ENCODE results near the gene TPH2.

TPH2 gene

GRCh38 chr12:71938728-71939385 is at the start of gene TPH2:
Gene TPH2 (plus strand): TSS chr12:71938845. CDS start chr12:71938987, 142 bp downstream.
- DNase-seq (ENCODE audit: low read depth): no peak

GRCh38 chr12:71890475-71890874 is 48.2 kb upstream of the TPH2 start:
- no peak for DNase-seq (ENCODE audit: low read depth)

- DNase-seq (ENCODE audit: low read depth): no peak
Observed at GRCh38 chr12:71892059-71892458, 46.6 kb upstream of the TPH2 start.

- DNase-seq (ENCODE audit: low read depth): no peak
Observed at GRCh38 chr12:71896205-71896882, 42.3 kb upstream of the TPH2 start.

GRCh38 chr12:71900091-71900490 is 38.6 kb upstream of the TPH2 start:
- DNase-seq (ENCODE audit: low read depth): no peak

GRCh38 chr12:71904629-71905028 is 34.0 kb upstream of the TPH2 start:
- DNase-seq (ENCODE audit: low read depth): no peak

- DNase-seq (ENCODE audit: low read depth): no peak
Observed at GRCh38 chr12:71935594-71935993, 3.1 kb upstream of the TPH2 start.

- DNase-seq (ENCODE audit: low read depth): no peak
Observed at GRCh38 chr12:71940068-71940467, 1.4 kb downstream of the TPH2 start.

- DNase-seq (ENCODE audit: low read depth): no peak
Observed at GRCh38 chr12:71941174-71941573, 2.5 kb downstream of the TPH2 start.

- DNase-seq (ENCODE audit: low read depth): no peak
Observed at GRCh38 chr12:71942259-71942658, 3.6 kb downstream of the TPH2 start.

- DNase-seq (ENCODE audit: low read depth): no peak
Observed at GRCh38 chr12:71942703-71943102, 4.1 kb downstream of the TPH2 start.

GRCh38 chr12:71945121-71945520 is 6.5 kb downstream of the TPH2 start:
- no peak for DNase-seq (ENCODE audit: low read depth)

- DNase-seq (ENCODE audit: low read depth): no peak
Observed at GRCh38 chr12:71945883-71946282, 7.2 kb downstream of the TPH2 start.

GRCh38 chr12:71947645-71948105 is 9.0 kb downstream of the TPH2 start:
- no peak for DNase-seq (ENCODE audit: low read depth)

GRCh38 chr12:71948390-71948789 is 9.7 kb downstream of the TPH2 start:
- no peak for DNase-seq (ENCODE audit: low read depth)

- no peak for DNase-seq (ENCODE audit: low read depth)
Observed at GRCh38 chr12:71949646-71950045, 11.0 kb downstream of the TPH2 start.

- DNase-seq (ENCODE audit: low read depth): no peak
Observed at GRCh38 chr12:71950404-71950803, 11.8 kb downstream of the TPH2 start.

- DNase-seq (ENCODE audit: low read depth): no peak
Observed at GRCh38 chr12:71950819-71951218, 12.2 kb downstream of the TPH2 start.

- DNase-seq (ENCODE audit: low read depth): no peak
Observed at GRCh38 chr12:71954083-71954778, 15.6 kb downstream of the TPH2 start.

GRCh38 chr12:71954861-71955260 is 16.2 kb downstream of the TPH2 start:
- DNase-seq (ENCODE audit: low read depth): no peak

- no peak for DNase-seq (ENCODE audit: low read depth)
Observed at GRCh38 chr12:71955970-71956369, 17.3 kb downstream of the TPH2 start.

- no peak for DNase-seq (ENCODE audit: low read depth)
Observed at GRCh38 chr12:71958056-71958455, 19.4 kb downstream of the TPH2 start.

GRCh38 chr12:71958457-71958856 is 19.8 kb downstream of the TPH2 start:
- DNase-seq (ENCODE audit: low read depth): no peak
